Neural progenitor cell (in vitro differentiated cells): ENCODE measurements around the gene NIN. TPM values are rescaled to one million over a fixed set of nuclear protein-coding genes. Genes with fewer than 3 reads are reported as not detected.

Experiments
- DNase-seq: peaks from one replicate; pipeline ENCODE4 v3.0.0-alpha.2; 2016; ENCODE audit warnings: low spot score
- H2AFZ ChIP-seq: fragments of 200-600 bp; sonication (generic); replicated peaks from 2 replicates; pipeline ENCODE4 v1.6.1; 2016; ENCODE audit warnings: antibody characterized with exemption
- H3F3A ChIP-seq: fragments of 200-600 bp; sonication (generic); 2 replicates; pipeline ENCODE4 v1.6.1; 2016; ENCODE audit warnings: antibody characterized with exemption, low read depth
- H3K27ac ChIP-seq: fragments of 200-600 bp; sonication (generic); 2 replicates; pipeline ENCODE4 v1.5.1; 2016; ENCODE audit warnings: mild to moderate bottlenecking
- H3K27me3 ChIP-seq: fragments of 200-600 bp; sonication (generic); 2 replicates; pipeline ENCODE4 v1.6.1; 2016; ENCODE audit warnings: mild to moderate bottlenecking, moderate library complexity
- H3K36me3 ChIP-seq: fragments of 200-600 bp; sonication (generic); 2 replicates; pipeline ENCODE4 v1.5.1; 2016
- H3K4me1 ChIP-seq: fragments of 200-600 bp; sonication (generic); 2 replicates; pipeline ENCODE4 v1.6.1; 2016; ENCODE audit warnings: mixed run types
- H3K4me2 ChIP-seq: fragments of 200-600 bp; sonication (generic); 2 replicates; pipeline ENCODE4 v1.6.1; 2016
- H3K4me3 ChIP-seq: fragments of 200-600 bp; sonication (generic); 2 replicates; pipeline ENCODE4 v1.5.1; 2016
- H3K79me2 ChIP-seq: fragments of 200-600 bp; sonication (generic); 2 replicates; pipeline ENCODE4 v1.6.1; 2016; ENCODE audit warnings: low read depth
- H3K9ac ChIP-seq: fragments of 200-600 bp; sonication (generic); 2 replicates; pipeline ENCODE4 v1.6.1; 2016
- H3K9me3 ChIP-seq: fragments of 200-600 bp; sonication (generic); 2 replicates; pipeline ENCODE4 v1.5.1; 2016; ENCODE audit warnings: low read depth
- H4K20me1 ChIP-seq: fragments of 200-600 bp; sonication (generic); 2 replicates; pipeline ENCODE4 v1.6.1; 2016; ENCODE audit warnings: low read depth
- H3K27ac Mint-ChIP-seq: 3 replicates; pipeline ENCODE4 v1.8.0; 2021; ENCODE audit warnings: mixed read lengths
- H3K27me3 Mint-ChIP-seq: 2 replicates; pipeline ENCODE4 v1.8.0; 2022; ENCODE audit warnings: low read depth, mild to moderate bottlenecking, inconsistent platforms, moderate library complexity, mixed read lengths; ENCODE audit not compliant: insufficient read depth
- H3K36me3 Mint-ChIP-seq: 3 replicates; pipeline ENCODE4 v1.8.0; 2021; ENCODE audit warnings: mixed read lengths
- H3K4me1 Mint-ChIP-seq: 3 replicates; pipeline ENCODE4 v1.8.0; 2021; ENCODE audit warnings: mixed read lengths
- H3K4me3 Mint-ChIP-seq: 3 replicates; pipeline ENCODE4 v1.8.0; 2021; ENCODE audit warnings: mild to moderate bottlenecking, moderate library complexity, mixed read lengths
- H3K9me3 Mint-ChIP-seq: 3 replicates; pipeline ENCODE4 v1.8.0; 2020; ENCODE audit warnings: mixed read lengths
- EZH2 ChIP-seq: fragments of 200-600 bp; sonication (generic); IDR thresholded peaks from 2 replicates; pipeline ENCODE4 v1.6.1; 2017; ENCODE audit warnings: antibody characterized with exemption, mild to moderate bottlenecking, moderate library complexity
- EZH2phosphoT487 ChIP-seq: fragments of 200-600 bp; sonication (generic); IDR thresholded peaks from 2 replicates; pipeline ENCODE4 v1.6.1; 2017; ENCODE audit warnings: antibody characterized with exemption
- total RNA-seq: library from RNA; depleted of rRNA; stranded (reverse); fragments of >200 nt; gene quantifications from 2 replicates; pipeline ENCODE4 v1.2.3, GENCODE V29; 2015; ENCODE audit warnings: low replicate concordance
- TF ChIP-seq, protein P1 (sequence below): fragments of 200-600 bp; sonication (generic); IDR thresholded peaks from 2 replicates; pipeline ENCODE4 v1.5.1; 2017; ENCODE audit warnings: antibody characterized with exemption, mild to moderate bottlenecking

The NIN gene
- total RNA-seq, 1 donor from 2014 or later: 49.0 TPM

DNA sequence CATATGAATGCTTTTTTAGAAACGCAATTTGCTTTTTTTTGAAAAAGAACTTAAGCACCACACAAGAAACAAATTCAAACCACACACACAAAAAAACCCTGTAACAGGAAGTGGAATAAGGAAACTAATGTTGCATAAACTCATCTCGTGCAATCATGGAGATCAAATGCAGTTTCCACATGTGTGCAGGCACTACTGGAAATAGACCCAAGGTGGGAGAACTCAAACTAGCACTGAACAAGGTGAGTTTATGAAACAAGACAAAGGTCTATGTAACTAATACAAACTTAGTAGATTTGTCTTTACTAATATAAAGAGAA, 17.5 kb downstream of the NIN start:
- Histone ChIP-seq H3K9ac (no peak overlapping the region), H2AFZ (no peak overlapping the region), H3K4me1 (peaks cover 11% of the 10 kb centered on the region), H3K36me3 (peaks cover 6% of the 10 kb centered on the region), H4K20me1 (peaks cover 9% of the 10 kb centered on the region), H3K79me2 (peaks cover 88% of the 10 kb centered on the region), H3K9me3 (peaks cover 6% of the 10 kb centered on the region), H3K27me3 (no peaks in the 10 kb centered on the region), H3K27ac (no peak overlapping the region), H3F3A (no peaks in the 10 kb centered on the region), H3K4me2 (no peak overlapping the region), H3K4me3 (no peak overlapping the region)
- H3K36me3 Mint-ChIP-seq: peaks cover 40% of the 10 kb centered on the region
- no peak overlapping the region for H3K4me3 Mint-ChIP-seq
- peaks cover 27% of the 10 kb centered on the region for H3K9me3 Mint-ChIP-seq
- no peaks in the 10 kb centered on the region for H3K27me3 Mint-ChIP-seq
- DNase-seq: no peak
- no peaks in the 10 kb centered on the region for H3K4me1 Mint-ChIP-seq
- no peak for TF ChIP-seq EZH2
- TF ChIP-seq EZH2phosphoT487: no peak
- TF ChIP-seq, protein P1, sequence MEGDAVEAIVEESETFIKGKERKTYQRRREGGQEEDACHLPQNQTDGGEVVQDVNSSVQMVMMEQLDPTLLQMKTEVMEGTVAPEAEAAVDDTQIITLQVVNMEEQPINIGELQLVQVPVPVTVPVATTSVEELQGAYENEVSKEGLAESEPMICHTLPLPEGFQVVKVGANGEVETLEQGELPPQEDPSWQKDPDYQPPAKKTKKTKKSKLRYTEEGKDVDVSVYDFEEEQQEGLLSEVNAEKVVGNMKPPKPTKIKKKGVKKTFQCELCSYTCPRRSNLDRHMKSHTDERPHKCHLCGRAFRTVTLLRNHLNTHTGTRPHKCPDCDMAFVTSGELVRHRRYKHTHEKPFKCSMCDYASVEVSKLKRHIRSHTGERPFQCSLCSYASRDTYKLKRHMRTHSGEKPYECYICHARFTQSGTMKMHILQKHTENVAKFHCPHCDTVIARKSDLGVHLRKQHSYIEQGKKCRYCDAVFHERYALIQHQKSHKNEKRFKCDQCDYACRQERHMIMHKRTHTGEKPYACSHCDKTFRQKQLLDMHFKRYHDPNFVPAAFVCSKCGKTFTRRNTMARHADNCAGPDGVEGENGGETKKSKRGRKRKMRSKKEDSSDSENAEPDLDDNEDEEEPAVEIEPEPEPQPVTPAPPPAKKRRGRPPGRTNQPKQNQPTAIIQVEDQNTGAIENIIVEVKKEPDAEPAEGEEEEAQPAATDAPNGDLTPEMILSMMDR: no peak
- H3K27ac Mint-ChIP-seq: no peak overlapping the region

- peaks cover 6% of the 10 kb centered on the region for H3K36me3 ChIP-seq
- H2AFZ ChIP-seq: no peak overlapping the region
- no peak overlapping the region for H3K9ac ChIP-seq
- H4K20me1 ChIP-seq: peaks cover 9% of the 10 kb centered on the region
- no peak for DNase-seq
- no peak overlapping the region for H3K27ac ChIP-seq
- H3K4me2 ChIP-seq: no peak overlapping the region
- H3K27me3 ChIP-seq: no peaks in the 10 kb centered on the region
- Mint-ChIP-seq H3K36me3 (peaks cover 37% of the 10 kb centered on the region), H3K27me3 (no peaks in the 10 kb centered on the region), H3K9me3 (peaks cover 27% of the 10 kb centered on the region), H3K4me3 (no peak overlapping the region), H3K4me1 (no peaks in the 10 kb centered on the region), H3K27ac (no peak overlapping the region)
- peaks cover 84% of the 10 kb centered on the region for H3K79me2 ChIP-seq
- no peak for TF ChIP-seq EZH2
- TF ChIP-seq, protein P1: no peak
- no peak for TF ChIP-seq EZH2phosphoT487
- H3K4me3 ChIP-seq: no peak overlapping the region
- peaks cover 6% of the 10 kb centered on the region for H3K9me3 ChIP-seq
- no peaks in the 10 kb centered on the region for H3F3A ChIP-seq
- H3K4me1 ChIP-seq: peaks cover 11% of the 10 kb centered on the region
Measured at GRCh38 chr14:50812856-50813543, 18.0 kb downstream of the NIN start.

DNA sequence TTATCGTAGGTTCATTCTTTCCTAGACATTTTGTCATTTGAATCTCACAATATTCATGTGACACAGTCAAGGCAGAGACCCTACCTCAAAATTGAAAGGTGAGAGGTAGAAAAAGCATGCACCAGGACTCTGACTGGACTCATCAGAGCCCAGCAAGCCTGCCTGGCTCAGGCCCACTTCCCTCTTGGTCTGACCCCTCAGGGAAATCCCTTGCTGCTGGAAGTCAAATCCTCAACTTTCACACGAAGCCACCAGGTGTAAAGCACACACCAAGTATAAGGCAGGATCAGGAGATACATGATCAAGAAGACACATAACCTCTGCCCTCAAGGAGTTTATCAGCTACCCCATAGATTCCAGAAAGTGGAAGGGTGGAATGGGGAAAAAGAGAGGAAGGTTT, 18.8 kb downstream of the NIN start:
- Histone ChIP-seq H2AFZ (no peak overlapping the region), H3K9ac (no peak overlapping the region), H3F3A (no peaks in the 10 kb centered on the region), H3K27me3 (no peaks in the 10 kb centered on the region), H4K20me1 (peaks cover 9% of the 10 kb centered on the region), H3K4me1 (peaks cover 11% of the 10 kb centered on the region), H3K79me2 (peaks cover 77% of the 10 kb centered on the region), H3K4me3 (no peak overlapping the region), H3K9me3 (peaks cover 6% of the 10 kb centered on the region), H3K27ac (no peak overlapping the region), H3K4me2 (no peak overlapping the region), H3K36me3 (peaks cover 6% of the 10 kb centered on the region)
- no peak overlapping the region for H3K27ac Mint-ChIP-seq
- no peak for TF ChIP-seq EZH2phosphoT487
- peaks cover 27% of the 10 kb centered on the region for H3K9me3 Mint-ChIP-seq
- DNase-seq: no peak
- H3K4me1 Mint-ChIP-seq: no peaks in the 10 kb centered on the region
- no peaks in the 10 kb centered on the region for H3K27me3 Mint-ChIP-seq
- peaks cover 40% of the 10 kb centered on the region for H3K36me3 Mint-ChIP-seq
- H3K4me3 Mint-ChIP-seq: no peak overlapping the region

- no peak for TF ChIP-seq EZH2
- TF ChIP-seq, protein P1: no peak
- no peak for TF ChIP-seq EZH2phosphoT487
- peaks cover 9% of the 10 kb centered on the region for H4K20me1 ChIP-seq
- H2AFZ ChIP-seq: no peak overlapping the region
- Mint-ChIP-seq H3K27me3 (peaks cover 2% of the 10 kb centered on the region), H3K36me3 (peaks cover 28% of the 10 kb centered on the region), H3K27ac (no peak overlapping the region), H3K9me3 (peaks cover 4% of the 10 kb centered on the region), H3K4me3 (no peak overlapping the region), H3K4me1 (no peaks in the 10 kb centered on the region)
- no peak overlapping the region for H3K4me3 ChIP-seq
- H3K27me3 ChIP-seq: no peaks in the 10 kb centered on the region
- H3K27ac ChIP-seq: no peak overlapping the region
- no peak for DNase-seq
- H3F3A ChIP-seq: no peaks in the 10 kb centered on the region
- no peak overlapping the region for H3K9ac ChIP-seq
- H3K9me3 ChIP-seq: no peaks in the 10 kb centered on the region
- H3K36me3 ChIP-seq: no peaks in the 10 kb centered on the region
- H3K4me2 ChIP-seq: no peak overlapping the region
- H3K4me1 ChIP-seq: peaks cover 13% of the 10 kb centered on the region
- H3K79me2 ChIP-seq: peaks cover 36% of the 10 kb centered on the region
Measured at GRCh38 chr14:50808053-50808452, 22.9 kb downstream of the NIN start.
